Panc1 (cell line): Measurements from ENCODE around the gene METTL27. TPM values are rescaled to one million over a fixed set of nuclear protein-coding genes. Genes with fewer than 3 reads are reported as not detected.
A peak's percentile ranks its signal among the peaks of the same experiment; 100 is the strongest.

ENCODE experiments used
- ATAC-seq: fragments of 200-7000 bp; cut with Tn5 transposase; 2 replicates; pipeline ENCODE4 v1.9.1; 2020; ENCODE audit warnings: mild to moderate bottlenecking, moderate library complexity
- BruUV-seq: library from RNA; stranded (reverse); fragments of 400-500 nt; replicated peaks from 2 replicates; lab custom pipeline; 2021; lab: Mats Ljungman, UMichigan
- CTCF ChIA-PET: fragments of 300-600 bp; sonication (Branson Sonifier 250); formaldehyde crosslinking; loops from one replicate; lab custom pipeline; 2022; ENCODE audit warnings: antibody characterized with exemption; lab: Charles Lee
- POLR2A ChIA-PET: fragments of 300-600 bp; sonication (Branson Sonifier 250); formaldehyde crosslinking; loops from one replicate; lab custom pipeline; 2022; ENCODE audit warnings: antibody characterized with exemption; lab: Charles Lee
- DNase-seq: peaks from one replicate; pipeline ENCODE4 v3.0.0-alpha.2; 2010; ENCODE audit warnings: low read depth, low spot score
- H3K27ac ChIP-seq: 2 replicates; pipeline ENCODE4 v1.5.1; 2011; ENCODE audit warnings: mild to moderate bottlenecking, low read length, inconsistent platforms
- H3K27me3 ChIP-seq: fragments of 200-500 bp; sonication (Bioruptor generic); 2 replicates; pipeline ENCODE4 v1.6.0; 2014; ENCODE audit warnings: low read length, inconsistent platforms; ENCODE audit not compliant: control insufficient read depth, insufficient read depth
- H3K36me3 ChIP-seq: fragments of 200-500 bp; sonication (Bioruptor generic); 2 replicates; pipeline ENCODE4 v1.5.1; 2014; ENCODE audit warnings: inconsistent platforms, mild to moderate bottlenecking, low read length, moderate library complexity; ENCODE audit not compliant: control insufficient read depth, insufficient read depth
- H3K4me1 ChIP-seq: 2 replicates; pipeline ENCODE4 v1.5.1; 2011; ENCODE audit warnings: inconsistent platforms, mild to moderate bottlenecking, low read length, moderate library complexity; ENCODE audit not compliant: control insufficient read depth, insufficient read depth
- H3K4me3 ChIP-seq, 2 experiments: 2 replicates each; pipeline ENCODE4 v1.5.1; 2011 to 2012; ENCODE audit warnings: low read depth in 2 of 2, low read length in 2 of 2, mild to moderate bottlenecking in 2 of 2, inconsistent platforms in 1 of 2, moderate library complexity in 1 of 2
- H3K9me3 ChIP-seq: fragments of 200-500 bp; sonication (Bioruptor generic); 2 replicates; pipeline ENCODE4 v1.5.1; 2014; ENCODE audit warnings: low read depth, mild to moderate bottlenecking, inconsistent platforms, low read length, moderate library complexity; ENCODE audit not compliant: control insufficient read depth, insufficient read depth
- POLR2AphosphoS5 ChIP-seq: IDR thresholded peaks from 2 replicates; pipeline ENCODE4 v1.6.1; 2012; ENCODE audit warnings: mild to moderate bottlenecking, low read depth, low read length, moderate library complexity
- SIN3A ChIP-seq: IDR thresholded peaks from 2 replicates; pipeline ENCODE4 v1.6.1; 2012; ENCODE audit warnings: low read depth, mild to moderate bottlenecking, low read length, moderate library complexity, borderline replicate concordance; ENCODE audit not compliant: insufficient read depth
- TCF7L2 ChIP-seq: IDR thresholded peaks from 2 replicates; pipeline ENCODE4 v1.6.1; 2011; ENCODE audit warnings: mild to moderate bottlenecking, low read depth, low read length, inconsistent platforms
- in situ Hi-C: cut with HindIII; loops from 2 replicates; pipeline ENCODE4 v1.10.0; 2016; ENCODE audit warnings: low sequenced_read_pairs, low pct_unique_long_range_greater_than_20kb
- intact Hi-C: fragments of 100-400 bp; cut with micrococcal nuclease; formaldehyde crosslinking; loops from one replicate; pipeline ENCODE4 v1.10.0; 2022; ENCODE audit not compliant: unreplicated experiment
- total RNA-seq: library from RNA; stranded (reverse); gene quantifications from one replicate; pipeline ENCODE4 v1.2.1, GENCODE V29; 2021; ENCODE audit not compliant: unreplicated experiment
- TF ChIP-seq, protein P1 (sequence below): fragments of 450-650 bp; IDR thresholded peaks from 2 replicates; pipeline ENCODE4 v1.5.1; 2017; ENCODE audit warnings: mild to moderate bottlenecking
- TF ChIP-seq, protein P2 (sequence below), 2 experiments: IDR thresholded peaks; 2 replicates each; pipeline ENCODE4 v1.6.1; 2011 to 2012; ENCODE audit warnings: low read depth in 2 of 2, control low read depth in 1 of 2, low read length in 1 of 2, mild to moderate bottlenecking in 1 of 2, moderate library complexity in 1 of 2; ENCODE audit not compliant: insufficient read depth in 1 of 2

The METTL27 gene
- total RNA-seq, 1 experiment from 2014 or later: 3.4 TPM

DNA sequence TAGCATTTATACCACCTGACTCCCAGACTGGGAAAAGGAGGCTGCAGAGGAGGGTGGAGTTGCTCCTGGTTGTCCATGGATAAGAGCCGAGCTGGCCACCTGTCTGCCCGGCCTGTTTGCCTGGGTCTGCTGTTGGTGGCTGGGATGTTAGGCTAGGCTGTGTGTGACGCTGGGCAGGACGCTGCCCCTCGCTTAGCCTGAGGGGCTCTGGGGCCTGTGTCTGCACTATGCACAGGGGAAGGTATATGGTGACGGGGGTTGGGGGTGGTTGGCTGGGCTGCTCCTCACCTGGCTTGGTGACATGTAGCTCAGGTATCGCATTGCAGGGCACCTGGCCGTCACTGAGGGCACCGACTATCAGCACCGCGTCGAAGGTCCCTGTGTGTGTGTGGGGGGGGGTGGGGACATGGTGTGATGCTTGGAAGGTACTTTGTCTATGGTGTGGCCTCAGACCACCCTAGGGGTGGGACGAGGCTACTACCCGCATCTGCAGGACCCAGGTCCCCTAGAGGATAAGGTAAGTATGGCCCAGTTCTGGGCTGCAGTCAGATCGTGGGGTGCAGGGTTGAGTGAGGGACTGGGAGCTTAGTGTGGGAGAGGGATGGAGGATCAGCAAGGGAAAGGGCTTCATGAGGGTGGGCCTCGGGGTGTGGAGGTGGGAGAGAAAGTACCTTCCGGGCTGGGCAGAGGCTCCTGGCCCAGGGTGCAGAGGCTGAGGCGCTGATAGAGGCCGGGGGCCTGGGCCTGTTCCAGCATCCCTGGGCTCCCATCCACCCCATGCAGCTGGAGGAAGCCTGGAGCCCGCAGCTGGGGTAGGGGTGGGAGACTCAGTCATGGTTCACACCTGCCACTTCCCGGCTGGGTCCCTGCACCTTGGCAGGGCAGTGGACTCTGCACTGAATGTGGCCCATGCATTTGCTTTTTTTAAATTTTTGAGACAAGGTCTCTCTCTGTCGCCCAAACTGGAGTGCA is 2.3 kb downstream of the METTL27 start:
- Histone ChIP-seq H3K4me1 (peaks cover 21% of the 10 kb centered on the region), H3K27me3 (no peaks in the 10 kb centered on the region), H3K4me3 (no peak overlapping the region), H3K36me3 (no peaks in the 10 kb centered on the region; the same call in 1 of the 2 replicates), H3K9me3 (no peaks in the 10 kb centered on the region), H3K27ac (peak overlapping the region; percentile 65)
- in situ Hi-C loops (no loop called here), intact Hi-C loops (no loop called here)
- ATAC-seq (no peak; the same call in 1 of the 2 replicates), DNase-seq (no peak)
- no TSS peak for BruUV-seq
- TF ChIP-seq, protein P1, sequence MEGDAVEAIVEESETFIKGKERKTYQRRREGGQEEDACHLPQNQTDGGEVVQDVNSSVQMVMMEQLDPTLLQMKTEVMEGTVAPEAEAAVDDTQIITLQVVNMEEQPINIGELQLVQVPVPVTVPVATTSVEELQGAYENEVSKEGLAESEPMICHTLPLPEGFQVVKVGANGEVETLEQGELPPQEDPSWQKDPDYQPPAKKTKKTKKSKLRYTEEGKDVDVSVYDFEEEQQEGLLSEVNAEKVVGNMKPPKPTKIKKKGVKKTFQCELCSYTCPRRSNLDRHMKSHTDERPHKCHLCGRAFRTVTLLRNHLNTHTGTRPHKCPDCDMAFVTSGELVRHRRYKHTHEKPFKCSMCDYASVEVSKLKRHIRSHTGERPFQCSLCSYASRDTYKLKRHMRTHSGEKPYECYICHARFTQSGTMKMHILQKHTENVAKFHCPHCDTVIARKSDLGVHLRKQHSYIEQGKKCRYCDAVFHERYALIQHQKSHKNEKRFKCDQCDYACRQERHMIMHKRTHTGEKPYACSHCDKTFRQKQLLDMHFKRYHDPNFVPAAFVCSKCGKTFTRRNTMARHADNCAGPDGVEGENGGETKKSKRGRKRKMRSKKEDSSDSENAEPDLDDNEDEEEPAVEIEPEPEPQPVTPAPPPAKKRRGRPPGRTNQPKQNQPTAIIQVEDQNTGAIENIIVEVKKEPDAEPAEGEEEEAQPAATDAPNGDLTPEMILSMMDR: no peak
- TF ChIP-seq TCF7L2 (no peak), POLR2AphosphoS5 (no peak), SIN3A (no peak)
- TF ChIP-seq, protein P2, sequence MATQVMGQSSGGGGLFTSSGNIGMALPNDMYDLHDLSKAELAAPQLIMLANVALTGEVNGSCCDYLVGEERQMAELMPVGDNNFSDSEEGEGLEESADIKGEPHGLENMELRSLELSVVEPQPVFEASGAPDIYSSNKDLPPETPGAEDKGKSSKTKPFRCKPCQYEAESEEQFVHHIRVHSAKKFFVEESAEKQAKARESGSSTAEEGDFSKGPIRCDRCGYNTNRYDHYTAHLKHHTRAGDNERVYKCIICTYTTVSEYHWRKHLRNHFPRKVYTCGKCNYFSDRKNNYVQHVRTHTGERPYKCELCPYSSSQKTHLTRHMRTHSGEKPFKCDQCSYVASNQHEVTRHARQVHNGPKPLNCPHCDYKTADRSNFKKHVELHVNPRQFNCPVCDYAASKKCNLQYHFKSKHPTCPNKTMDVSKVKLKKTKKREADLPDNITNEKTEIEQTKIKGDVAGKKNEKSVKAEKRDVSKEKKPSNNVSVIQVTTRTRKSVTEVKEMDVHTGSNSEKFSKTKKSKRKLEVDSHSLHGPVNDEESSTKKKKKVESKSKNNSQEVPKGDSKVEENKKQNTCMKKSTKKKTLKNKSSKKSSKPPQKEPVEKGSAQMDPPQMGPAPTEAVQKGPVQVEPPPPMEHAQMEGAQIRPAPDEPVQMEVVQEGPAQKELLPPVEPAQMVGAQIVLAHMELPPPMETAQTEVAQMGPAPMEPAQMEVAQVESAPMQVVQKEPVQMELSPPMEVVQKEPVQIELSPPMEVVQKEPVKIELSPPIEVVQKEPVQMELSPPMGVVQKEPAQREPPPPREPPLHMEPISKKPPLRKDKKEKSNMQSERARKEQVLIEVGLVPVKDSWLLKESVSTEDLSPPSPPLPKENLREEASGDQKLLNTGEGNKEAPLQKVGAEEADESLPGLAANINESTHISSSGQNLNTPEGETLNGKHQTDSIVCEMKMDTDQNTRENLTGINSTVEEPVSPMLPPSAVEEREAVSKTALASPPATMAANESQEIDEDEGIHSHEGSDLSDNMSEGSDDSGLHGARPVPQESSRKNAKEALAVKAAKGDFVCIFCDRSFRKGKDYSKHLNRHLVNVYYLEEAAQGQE (IDR thresholded peaks at IDR 0.05; ENCODE audit: insufficient read depth in 1 of 2, low read depth in 2 of 2, low read length in 1 of 2): no peak
- ChIA-PET CTCF (interaction anchor here (0.6 to 0.8 kb wide), 3 partner anchors 11 to 215 kb away, joined by 3 to 12 read pairs (median 4); no protein-coding TSS in a partner anchor), POLR2A (no interaction called here)

DNA sequence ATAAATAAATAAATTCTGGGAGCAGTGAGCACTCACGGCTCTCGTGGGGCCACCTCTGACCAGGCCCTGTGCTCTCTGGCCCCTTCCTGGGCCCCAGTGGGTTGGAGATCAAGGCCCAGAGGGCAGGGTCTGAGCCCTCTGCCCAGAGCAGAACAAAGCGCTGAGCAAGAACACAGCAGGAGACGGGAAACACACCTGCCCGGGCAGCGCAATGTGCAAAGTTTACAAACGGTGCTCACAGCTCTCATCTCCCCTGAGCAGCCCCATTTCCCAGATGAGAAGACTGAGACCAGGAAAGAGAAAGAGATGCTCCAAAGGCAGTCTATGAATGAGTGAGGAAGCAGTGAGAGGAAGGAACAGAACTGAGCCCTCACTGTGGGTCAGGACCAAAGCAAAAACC is 3.0 kb downstream of the METTL27 start:
- no TSS peak for BruUV-seq
- POLR2A ChIA-PET: no interaction called here

More for the DNA sequence above, 3.0 kb downstream of the METTL27 start:
- intact Hi-C loops (no loop called here), in situ Hi-C loops (no loop called here)
- TF ChIP-seq TCF7L2 (no peak), SIN3A (no peak), POLR2AphosphoS5 (no peak)
- TF ChIP-seq, protein P1: no peak
- TF ChIP-seq, protein P2 (IDR thresholded peaks at IDR 0.05; ENCODE audit: insufficient read depth in 1 of 2, low read depth in 2 of 2, low read length in 1 of 2): no peak
- Histone ChIP-seq H3K36me3 (no peaks in the 10 kb centered on the region; the same call in 1 of the 2 replicates), H3K4me3 (no peak overlapping the region), H3K4me1 (peaks cover 21% of the 10 kb centered on the region), H3K27me3 (no peaks in the 10 kb centered on the region), H3K27ac (peak overlapping the region; percentile 65), H3K9me3 (no peaks in the 10 kb centered on the region)
- no peak for ATAC-seq
- DNase-seq: no peak
- CTCF ChIA-PET: interaction anchor here (0.6 to 0.8 kb wide), 3 partner anchors 10 to 216 kb away, joined by 3 to 12 read pairs (median 4); no protein-coding TSS in a partner anchor
